ENCODE data around the gene ZCCHC12.

Gene ZCCHC12

DNA sequence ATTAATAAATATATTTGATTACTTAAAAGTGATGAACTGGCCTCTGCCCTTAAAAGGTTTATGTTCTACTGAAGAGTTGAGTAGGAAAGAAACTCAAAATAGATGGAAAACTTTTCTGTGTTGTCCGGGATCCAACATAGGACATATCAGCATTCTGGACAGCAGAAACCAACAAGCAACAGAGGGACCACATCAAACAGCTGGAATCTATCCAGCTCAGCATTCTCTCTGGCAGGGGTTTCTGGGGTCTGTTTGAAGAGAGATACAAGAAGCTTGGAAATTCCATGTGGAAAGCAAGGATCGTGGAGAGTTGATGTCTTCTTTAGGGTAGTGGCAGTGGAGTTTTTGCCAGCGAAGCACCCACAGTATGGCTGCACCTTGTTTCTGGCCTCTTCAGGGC is 43.6 kb downstream of the ZCCHC12 start:
- DNase-seq (ENCODE audit: low read depth): no peak

GRCh38 chrX:118872102-118872566 is 48.5 kb downstream of the ZCCHC12 start:
- DNase-seq (ENCODE audit: low read depth): peak; percentile 8
